WTC11 (cell line): ENCODE measurements around the gene CEP120.

ENCODE experiments used
- ATF3 ChIP-seq: sonication (generic); formaldehyde crosslinking; conservative IDR thresholded peaks from 2 replicates; pipeline ENCODE4 v1.8.1; 2022; ENCODE audit warnings: mild to moderate bottlenecking, missing genetic modification reagents
- CTCF ChIP-seq: fragments of 200-600 bp; IDR thresholded peaks from 2 replicates; pipeline ENCODE4 v1.8.0; 2022; ENCODE audit warnings: antibody characterized with exemption
- ELF4 ChIP-seq: sonication (generic); formaldehyde crosslinking; IDR thresholded peaks from 2 replicates; pipeline ENCODE4 v1.8.1; 2022; ENCODE audit warnings: low read depth, mild to moderate bottlenecking, moderate library complexity, missing genetic modification reagents
- IRF2 ChIP-seq: sonication (generic); formaldehyde crosslinking; IDR thresholded peaks from 2 replicates; pipeline ENCODE4 v1.8.0; 2022; ENCODE audit warnings: low read depth, missing genetic modification reagents, borderline replicate concordance
- NFE2L1 ChIP-seq: sonication (generic); formaldehyde crosslinking; IDR thresholded peaks from 2 replicates; pipeline ENCODE4 v1.8.1; 2023; ENCODE audit warnings: missing genetic modification reagents
- PREB ChIP-seq: sonication (generic); formaldehyde crosslinking; IDR thresholded peaks from 2 replicates; pipeline ENCODE4 v1.8.1; 2022; ENCODE audit warnings: mild to moderate bottlenecking, missing genetic modification reagents, moderate library complexity, borderline replicate concordance
- SMAD4 ChIP-seq: sonication (generic); formaldehyde crosslinking; IDR thresholded peaks from 2 replicates; pipeline ENCODE4 v1.8.0; 2022; ENCODE audit warnings: mild to moderate bottlenecking, missing genetic modification reagents
- TCF7 ChIP-seq: sonication (generic); formaldehyde crosslinking; IDR thresholded peaks from 2 replicates; pipeline ENCODE4 v1.8.0; 2022; ENCODE audit warnings: mild to moderate bottlenecking, low read depth, missing genetic modification reagents, moderate library complexity
- TEAD4 ChIP-seq: sonication (generic); formaldehyde crosslinking; IDR thresholded peaks from 2 replicates; pipeline ENCODE4 v1.8.0; 2022; ENCODE audit warnings: mild to moderate bottlenecking, missing genetic modification reagents
- ZNF232 ChIP-seq: sonication (generic); formaldehyde crosslinking; IDR thresholded peaks from 2 replicates; pipeline ENCODE4 v1.8.0; 2022; ENCODE audit warnings: mild to moderate bottlenecking, missing genetic modification reagents
- ZNF425 ChIP-seq: fragments of 250-450 bp; sonication (Bioruptor Pico); conservative IDR thresholded peaks from 2 replicates; pipeline ENCODE4 v1.9.0; 2021; ENCODE audit warnings: mild to moderate bottlenecking

- TF ChIP-seq ELF4 (CRISPR knock-in tag) (no peak), NFE2L1 (CRISPR knock-in tag) (no peak), CTCF (no peak), IRF2 (CRISPR knock-in tag) (no peak), ZNF425 (no peak), TCF7 (CRISPR knock-in tag) (no peak), SMAD4 (CRISPR knock-in tag) (no peak), ATF3 (CRISPR knock-in tag) (no peak), ZNF232 (CRISPR knock-in tag) (no peak), TEAD4 (CRISPR knock-in tag) (no peak), PREB (no peak)
Observed at GRCh38 chr5:123412206-123412605, 11.0 kb downstream of the CEP120 start.
